ENCODE results near the gene UBC. TPM values are rescaled to one million over a fixed set of nuclear protein-coding genes. Genes with fewer than 3 reads are reported as not detected.

The UBC gene
- total and polyA plus RNA-seq, 9 of the 15 experiments (the other 6 are each of a cell fraction or from before 2014, with no cell fraction given) = 533 to 1,153 (median 813) TPM

- TF ChIP-seq REST (IDR thresholded peaks at IDR 0.05; ENCODE audit: borderline replicate concordance) (peak; percentile 18; the same call in 1 of the 2 replicates), REST (CRISPR knock-in tag; IDR thresholded peaks at IDR 0.05; ENCODE audit: low read depth) (peak; percentile 63; the same call in 1 of the 2 replicates), POLR2A (conservative IDR thresholded peaks at IDR 0.05) (peak; percentile 58), E2F6 (IDR thresholded peaks at IDR 0.05; ENCODE audit: borderline replicate concordance in 1 of 2, extremely low read depth in 1 of 2, insufficient read depth in 1 of 2, insufficient read length in 1 of 2, low read depth in 1 of 2, low read length in 1 of 2, poor library complexity in 1 of 2, severe bottlenecking in 1 of 2) (peak; percentile 98 to 99), MAFF (IDR thresholded peaks at IDR 0.05; ENCODE audit: low read length) (peak; percentile 64), SUPT5H (IDR thresholded peaks at IDR 0.05) (peak; percentile 28; the same call in 1 of the 2 replicates), FOSL1 (tag; conservative IDR thresholded peaks at IDR 0.05) (peak; percentile 95), AFF1 (IDR thresholded peaks at IDR 0.05; ENCODE audit: low read depth in 1 of 2, partially characterized antibody in 2 of 2) (peak; percentile 17 to 21), TEAD4 (IDR thresholded peaks at IDR 0.05; ENCODE audit: low read length) (no peak; the same call in 1 of the 2 replicates), TEAD4 (CRISPR knock-in tag; IDR thresholded peaks at IDR 0.05; ENCODE audit: borderline replicate concordance) (no peak), TCF15 (CRISPR knock-in tag; IDR thresholded peaks at IDR 0.05) (peak; percentile 58; the same call in 1 of the 2 replicates)
These were observed 9.9 kb downstream of the UBC start (continued) for GRCh38 chr12:124904306-124905098.

Measured in K562 (cell line).